Measurements from ENCODE around the gene UBE2J1.

UBE2J1 gene

DNA sequence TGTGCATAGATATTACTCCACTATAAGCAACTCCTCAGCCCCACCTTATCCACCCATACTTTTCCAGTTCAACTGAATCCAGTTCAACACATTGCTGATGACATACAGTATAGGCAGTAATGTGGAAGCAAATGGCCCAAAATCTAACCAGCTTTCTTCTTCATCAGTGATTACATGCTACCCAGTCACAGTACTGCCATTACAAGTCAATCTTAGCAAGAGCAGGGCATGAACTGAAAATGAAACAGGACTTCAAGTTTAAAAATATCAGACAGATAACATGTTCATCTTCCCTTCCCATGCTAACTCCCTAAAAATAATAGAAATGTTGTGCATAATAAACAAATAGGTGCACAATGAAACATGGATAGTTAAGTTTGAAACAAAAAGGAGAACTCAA lies 40.3 kb upstream of the UBE2J1 start:
- no peak for DNase-seq (ENCODE audit: low read depth)
- no peak overlapping the region for H3K4me3 ChIP-seq (ENCODE audit: low read depth, low read length)
- TF ChIP-seq MYC (IDR thresholded peaks at IDR 0.05; ENCODE audit: low read depth, low read length), result no peak
- TF ChIP-seq, protein P1, sequence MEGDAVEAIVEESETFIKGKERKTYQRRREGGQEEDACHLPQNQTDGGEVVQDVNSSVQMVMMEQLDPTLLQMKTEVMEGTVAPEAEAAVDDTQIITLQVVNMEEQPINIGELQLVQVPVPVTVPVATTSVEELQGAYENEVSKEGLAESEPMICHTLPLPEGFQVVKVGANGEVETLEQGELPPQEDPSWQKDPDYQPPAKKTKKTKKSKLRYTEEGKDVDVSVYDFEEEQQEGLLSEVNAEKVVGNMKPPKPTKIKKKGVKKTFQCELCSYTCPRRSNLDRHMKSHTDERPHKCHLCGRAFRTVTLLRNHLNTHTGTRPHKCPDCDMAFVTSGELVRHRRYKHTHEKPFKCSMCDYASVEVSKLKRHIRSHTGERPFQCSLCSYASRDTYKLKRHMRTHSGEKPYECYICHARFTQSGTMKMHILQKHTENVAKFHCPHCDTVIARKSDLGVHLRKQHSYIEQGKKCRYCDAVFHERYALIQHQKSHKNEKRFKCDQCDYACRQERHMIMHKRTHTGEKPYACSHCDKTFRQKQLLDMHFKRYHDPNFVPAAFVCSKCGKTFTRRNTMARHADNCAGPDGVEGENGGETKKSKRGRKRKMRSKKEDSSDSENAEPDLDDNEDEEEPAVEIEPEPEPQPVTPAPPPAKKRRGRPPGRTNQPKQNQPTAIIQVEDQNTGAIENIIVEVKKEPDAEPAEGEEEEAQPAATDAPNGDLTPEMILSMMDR (IDR thresholded peaks at IDR 0.05; ENCODE audit: low read depth, low read length), result no peak
- TF ChIP-seq, protein P2, sequence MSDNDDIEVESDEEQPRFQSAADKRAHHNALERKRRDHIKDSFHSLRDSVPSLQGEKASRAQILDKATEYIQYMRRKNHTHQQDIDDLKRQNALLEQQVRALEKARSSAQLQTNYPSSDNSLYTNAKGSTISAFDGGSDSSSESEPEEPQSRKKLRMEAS (IDR thresholded peaks at IDR 0.05; ENCODE audit: low read depth, low read length), result no peak
- TF ChIP-seq POLR2A (IDR thresholded peaks at IDR 0.05; ENCODE audit: extremely low read depth, insufficient read length), result no peak

DNA sequence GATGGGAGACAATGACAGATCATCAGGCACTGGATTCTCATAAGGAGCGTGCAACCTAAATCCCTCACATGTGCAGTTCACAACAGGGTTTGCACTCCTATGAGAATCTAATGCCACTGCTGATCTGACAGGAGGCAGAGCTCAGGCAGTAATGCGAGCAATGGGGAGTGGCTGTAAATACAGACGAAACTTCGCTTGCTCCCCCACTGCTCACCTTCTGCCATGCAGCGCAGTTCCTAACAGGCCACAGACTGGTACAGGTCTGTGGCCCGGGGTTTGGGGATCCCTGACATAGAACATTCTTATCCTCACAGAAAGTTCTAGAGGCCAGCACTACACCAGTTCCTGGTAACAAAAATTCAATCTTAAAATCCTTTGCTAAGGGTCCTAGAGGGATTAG lies 36.3 kb upstream of the UBE2J1 start:
- DNase-seq (ENCODE audit: low read depth), result no peak
- no peak for TF ChIP-seq MYC (IDR thresholded peaks at IDR 0.05; ENCODE audit: low read depth, low read length)
- TF ChIP-seq, protein P2 (IDR thresholded peaks at IDR 0.05; ENCODE audit: low read depth, low read length), result no peak
- TF ChIP-seq, protein P1 (IDR thresholded peaks at IDR 0.05; ENCODE audit: low read depth, low read length), result no peak
- TF ChIP-seq POLR2A (IDR thresholded peaks at IDR 0.05; ENCODE audit: extremely low read depth, insufficient read length), result no peak
- no peak overlapping the region for H3K4me3 ChIP-seq (ENCODE audit: low read depth, low read length)

DNA sequence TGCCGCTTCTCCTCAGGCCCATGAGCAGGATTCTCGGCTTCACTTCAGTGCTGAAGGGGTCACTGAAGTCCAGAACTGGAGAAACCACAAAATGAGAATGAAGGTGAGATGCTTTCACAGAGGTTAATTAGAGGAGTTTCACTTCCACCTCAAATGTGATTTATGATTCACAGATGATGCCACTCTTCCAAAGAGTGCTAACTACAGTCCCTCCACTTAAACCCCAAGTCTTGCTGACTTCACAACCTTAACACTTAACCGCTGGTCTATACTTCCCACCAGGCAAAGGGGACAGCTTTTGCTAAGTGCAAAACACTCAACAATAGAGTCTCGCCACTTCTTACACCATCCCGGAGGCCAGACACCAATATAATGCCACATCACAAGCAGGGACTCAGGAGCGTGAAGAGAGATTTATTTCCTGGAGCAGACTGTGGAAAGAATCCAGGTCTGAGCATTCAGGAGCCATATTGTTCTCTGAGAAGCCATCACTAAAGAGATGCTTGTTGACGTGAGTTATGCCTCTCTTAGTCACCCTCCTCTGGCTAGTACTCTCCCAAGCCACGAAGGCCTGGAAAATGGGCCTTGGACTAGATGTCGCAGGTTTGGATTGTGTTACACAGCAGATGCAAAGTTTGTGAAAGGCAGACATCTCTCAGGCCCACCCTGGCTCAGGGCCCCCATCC lies 35.1 kb upstream of the UBE2J1 start:
- H3K4me3 ChIP-seq (ENCODE audit: low read depth, low read length), result no peak overlapping the region
- no peak for DNase-seq (ENCODE audit: low read depth)
- TF ChIP-seq, protein P1 (IDR thresholded peaks at IDR 0.05; ENCODE audit: low read depth, low read length), result no peak
- TF ChIP-seq, protein P2 (IDR thresholded peaks at IDR 0.05; ENCODE audit: low read depth, low read length), result no peak
- TF ChIP-seq MYC (IDR thresholded peaks at IDR 0.05; ENCODE audit: low read depth, low read length) (no peak), POLR2A (IDR thresholded peaks at IDR 0.05; ENCODE audit: extremely low read depth, insufficient read length) (no peak)

- TF ChIP-seq, protein P2 (IDR thresholded peaks at IDR 0.05; ENCODE audit: low read depth, low read length), result no peak
- TF ChIP-seq POLR2A (IDR thresholded peaks at IDR 0.05; ENCODE audit: extremely low read depth, insufficient read length), result no peak
- no peak for TF ChIP-seq MYC (IDR thresholded peaks at IDR 0.05; ENCODE audit: low read depth, low read length)
- TF ChIP-seq, protein P1 (IDR thresholded peaks at IDR 0.05; ENCODE audit: low read depth, low read length), result no peak
- no peak for DNase-seq (ENCODE audit: low read depth)
- no peak overlapping the region for H3K4me3 ChIP-seq (ENCODE audit: low read depth, low read length)
These were observed 34.5 kb upstream of the UBE2J1 start for GRCh38 chr6:89386917-89387491.

DNA sequence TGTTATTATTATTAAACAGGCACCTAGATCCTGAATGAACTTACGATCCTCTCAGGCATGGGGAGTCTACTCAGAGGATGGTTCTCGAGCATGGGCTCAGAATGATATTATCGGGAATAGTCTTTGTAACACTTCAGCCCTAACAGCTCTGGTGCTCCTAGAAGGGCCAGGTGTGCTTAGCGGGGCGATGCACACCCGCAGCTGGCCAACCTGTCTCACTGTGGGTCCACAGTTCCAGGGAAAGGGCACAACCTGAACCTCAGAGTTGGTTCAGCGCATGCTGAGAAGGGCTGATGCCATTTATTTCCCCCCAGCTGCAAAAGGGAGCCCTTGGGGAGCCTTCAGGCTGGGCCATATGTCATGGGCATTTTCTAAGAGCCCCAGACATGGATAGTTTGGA lies 33.3 kb upstream of the UBE2J1 start:
- no peak overlapping the region for H3K4me3 ChIP-seq (ENCODE audit: low read depth, low read length)
- DNase-seq (ENCODE audit: low read depth), result no peak
- TF ChIP-seq POLR2A (IDR thresholded peaks at IDR 0.05; ENCODE audit: extremely low read depth, insufficient read length), result no peak
- TF ChIP-seq MYC (IDR thresholded peaks at IDR 0.05; ENCODE audit: low read depth, low read length), result no peak
- TF ChIP-seq, protein P1 (IDR thresholded peaks at IDR 0.05; ENCODE audit: low read depth, low read length), result no peak
- TF ChIP-seq, protein P2 (IDR thresholded peaks at IDR 0.05; ENCODE audit: low read depth, low read length), result no peak
